Transverse colon (tissue), 4 donors: ENCODE measurements around the gene MYH14. TPM values are rescaled to one million over a fixed set of nuclear protein-coding genes. Genes with fewer than 3 reads are reported as not detected.

Source experiments
- DNase-seq: peaks from one replicate; pipeline ENCODE4 v3.0.0-alpha.2; 2019
- H3K27ac ChIP-seq, 4 donors: fragments of 200-600 bp; sonication (generic); 2 replicates each; pipeline ENCODE4 v1.5.1; 2016 to 2018; ENCODE audit warnings: inconsistent platforms in 4 of 4
- H3K27me3 ChIP-seq: fragments of 200-600 bp; sonication (generic); 2 replicates; pipeline ENCODE4 v1.5.1; 2017; ENCODE audit warnings: inconsistent platforms
- H3K36me3 ChIP-seq, 4 donors: fragments of 200-600 bp; sonication (generic); 2 replicates each; pipeline ENCODE4 v1.5.1; 2017 to 2019; ENCODE audit warnings: inconsistent platforms in 4 of 4
- H3K4me1 ChIP-seq, 4 donors: fragments of 200-600 bp; sonication (generic); 2 replicates each; pipeline ENCODE4 v1.5.1; 2017 to 2020; ENCODE audit warnings: inconsistent platforms in 4 of 4
- H3K4me3 ChIP-seq, 4 donors: fragments of 200-600 bp; sonication (generic); 1 replicate in 1 of 4; 2 replicates in 3 of 4; pipeline versions ENCODE4 v1.5.1 to v1.6.1; 2017 to 2019; ENCODE audit warnings: inconsistent platforms in 4 of 4
- H3K9me3 ChIP-seq, 2 donors: fragments of 200-600 bp; sonication (generic); 2 replicates each; pipeline ENCODE4 v1.5.1; 2017 to 2019; ENCODE audit warnings: inconsistent platforms in 2 of 2
- EP300 ChIP-seq: sonication (generic); formaldehyde crosslinking; IDR thresholded peaks from one replicate; pipeline ENCODE4 v1.6.1; 2017; ENCODE audit warnings: antibody characterized with exemption, low read depth
- POLR2A ChIP-seq: fragments of 450-650 bp; IDR thresholded peaks from one replicate; pipeline ENCODE4 v1.6.1; 2016; ENCODE audit warnings: antibody characterized with exemption, mild to moderate bottlenecking, moderate library complexity
- POLR2AphosphoS5 ChIP-seq, 3 donors: sonication (generic); formaldehyde crosslinking; IDR thresholded peaks; one replicate each; pipeline ENCODE4 v1.6.1; 2016; ENCODE audit warnings: antibody characterized with exemption in 3 of 3
- WGBS, 2 donors: methylation state at CpG; one replicate each; pipeline ENCODE4 v1.1.5; 2018; ENCODE audit warnings: low coverage in 1 of 2; 5-methylcytosine and 5-hydroxymethylcytosine counted together
- in situ Hi-C, 4 donors: fragments of 200-750 bp; cut with MboI; loops; one replicate each; pipeline versions ENCODE4 v1.15.0 to v1.15.1; 2017; ENCODE audit warnings: low sequenced_read_pairs in 3 of 4, low pct_ligation_motif_present in 1 of 4, low pct_unique_long_range_greater_than_20kb in 1 of 4
- intact Hi-C: fragments of 100-400 bp; cut with DNase I; formaldehyde crosslinking; loops from one replicate; pipeline ENCODE4 v1.15.1; 2023; ENCODE audit warnings: low total_unique reads
- total RNA-seq, 4 donors: library from RNA; depleted of rRNA; stranded (reverse); fragments of >200 nt; gene quantifications; one replicate each; pipeline ENCODE4 v1.1.0, GENCODE V29; 2016
- TF ChIP-seq, protein P1 (sequence below), 5 experiments: fragments of 200-600 bp in 3 of 5; fragments of 450-650 bp in 2 of 5; sonication (generic) in 3 of 5; IDR thresholded peaks; 1 replicate in 2 of 5; 2 replicates in 3 of 5; pipeline ENCODE4 v1.5.1; 2016 to 2017; ENCODE audit warnings: antibody characterized with exemption in 5 of 5, inconsistent platforms in 3 of 5, mild to moderate bottlenecking in 2 of 5, moderate library complexity in 1 of 5

The MYH14 gene
- total RNA-seq, 4 donors from 2014 or later, result 321 to 814 (median 393) TPM

DNA sequence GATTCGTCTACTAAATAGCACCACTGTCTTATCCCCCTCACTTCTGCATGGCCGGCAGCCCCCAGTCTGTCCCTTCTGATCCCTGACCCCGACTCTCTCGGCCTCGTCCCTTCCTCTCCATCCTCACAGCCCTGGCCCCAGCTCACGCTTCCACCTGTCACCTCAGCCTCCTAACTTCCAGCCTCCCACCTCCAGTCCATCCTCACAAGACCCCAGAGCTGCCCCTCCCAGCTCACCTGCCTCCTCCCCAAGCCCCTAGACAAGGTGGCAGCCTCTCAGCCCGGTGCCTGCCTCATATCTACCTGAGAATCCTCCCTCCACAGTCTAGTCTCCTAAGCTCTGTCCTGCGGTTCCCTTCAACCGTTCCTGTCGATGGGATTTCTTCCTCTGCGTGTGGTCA lies 115.7 kb downstream of the MYH14 start:
- H3K4me1 ChIP-seq, result no peaks in the 10 kb centered on the region
- TF ChIP-seq, protein P1, sequence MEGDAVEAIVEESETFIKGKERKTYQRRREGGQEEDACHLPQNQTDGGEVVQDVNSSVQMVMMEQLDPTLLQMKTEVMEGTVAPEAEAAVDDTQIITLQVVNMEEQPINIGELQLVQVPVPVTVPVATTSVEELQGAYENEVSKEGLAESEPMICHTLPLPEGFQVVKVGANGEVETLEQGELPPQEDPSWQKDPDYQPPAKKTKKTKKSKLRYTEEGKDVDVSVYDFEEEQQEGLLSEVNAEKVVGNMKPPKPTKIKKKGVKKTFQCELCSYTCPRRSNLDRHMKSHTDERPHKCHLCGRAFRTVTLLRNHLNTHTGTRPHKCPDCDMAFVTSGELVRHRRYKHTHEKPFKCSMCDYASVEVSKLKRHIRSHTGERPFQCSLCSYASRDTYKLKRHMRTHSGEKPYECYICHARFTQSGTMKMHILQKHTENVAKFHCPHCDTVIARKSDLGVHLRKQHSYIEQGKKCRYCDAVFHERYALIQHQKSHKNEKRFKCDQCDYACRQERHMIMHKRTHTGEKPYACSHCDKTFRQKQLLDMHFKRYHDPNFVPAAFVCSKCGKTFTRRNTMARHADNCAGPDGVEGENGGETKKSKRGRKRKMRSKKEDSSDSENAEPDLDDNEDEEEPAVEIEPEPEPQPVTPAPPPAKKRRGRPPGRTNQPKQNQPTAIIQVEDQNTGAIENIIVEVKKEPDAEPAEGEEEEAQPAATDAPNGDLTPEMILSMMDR (IDR thresholded peaks at IDR 0.05), result no peak
- no peak for TF ChIP-seq POLR2A
- no peak for TF ChIP-seq POLR2AphosphoS5 (IDR thresholded peaks at IDR 0.05)
- no peak for TF ChIP-seq EP300
- no peaks in the 10 kb centered on the region for H3K36me3 ChIP-seq
- in situ Hi-C loops, result no loop called here
- no peak overlapping the region for H3K4me3 ChIP-seq
- no peak overlapping the region for H3K27ac ChIP-seq
- no peaks in the 10 kb centered on the region for H3K9me3 ChIP-seq
- DNase-seq, result no peak
- H3K27me3 ChIP-seq, result peaks cover 28% of the 10 kb centered on the region
- WGBS, 2 donors, result 86 to 89% methylated on average over 8 to 11 of the region's 11 CpGs
- intact Hi-C loops, result no loop called here

DNA sequence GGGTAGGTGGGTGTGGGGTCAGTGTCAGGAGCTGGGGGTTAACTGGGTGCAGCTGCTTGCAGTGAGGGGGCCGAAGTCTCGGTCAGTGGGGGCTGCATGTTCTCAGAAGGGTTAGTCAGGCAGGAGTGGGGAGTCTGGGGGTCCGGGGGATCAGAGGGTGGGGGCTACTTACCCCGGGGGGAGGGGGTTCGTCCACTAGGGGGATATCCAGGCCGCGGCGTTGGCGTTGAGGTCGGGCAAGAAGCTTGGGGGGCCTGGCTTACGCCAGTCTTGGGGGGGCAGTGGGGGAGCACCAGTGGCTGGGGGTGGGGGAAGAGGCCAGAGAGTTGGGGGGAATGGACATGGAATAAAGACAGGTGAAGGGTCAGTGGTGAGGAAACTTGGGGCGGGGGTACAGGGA lies 116.6 kb downstream of the MYH14 start:
- Histone ChIP-seq H3K27me3 (peaks cover 19% of the 10 kb centered on the region), H3K4me3 (no peak overlapping the region), H3K9me3 (no peaks in the 10 kb centered on the region), H3K36me3 (no peaks in the 10 kb centered on the region), H3K27ac (no peak overlapping the region), H3K4me1 (no peaks in the 10 kb centered on the region)
- DNase-seq, result no peak
- WGBS, 2 donors, result 90% methylated on average over 9 of the region's 12 CpGs; no CpG with 5 or more reads in 1 of the 2 donors
- intact Hi-C loops (no loop called here), in situ Hi-C loops (no loop called here)
- TF ChIP-seq, protein P1 (IDR thresholded peaks at IDR 0.05), result no peak
- TF ChIP-seq POLR2AphosphoS5 (IDR thresholded peaks at IDR 0.05), result no peak
- TF ChIP-seq EP300, result no peak
- no peak for TF ChIP-seq POLR2A

DNA sequence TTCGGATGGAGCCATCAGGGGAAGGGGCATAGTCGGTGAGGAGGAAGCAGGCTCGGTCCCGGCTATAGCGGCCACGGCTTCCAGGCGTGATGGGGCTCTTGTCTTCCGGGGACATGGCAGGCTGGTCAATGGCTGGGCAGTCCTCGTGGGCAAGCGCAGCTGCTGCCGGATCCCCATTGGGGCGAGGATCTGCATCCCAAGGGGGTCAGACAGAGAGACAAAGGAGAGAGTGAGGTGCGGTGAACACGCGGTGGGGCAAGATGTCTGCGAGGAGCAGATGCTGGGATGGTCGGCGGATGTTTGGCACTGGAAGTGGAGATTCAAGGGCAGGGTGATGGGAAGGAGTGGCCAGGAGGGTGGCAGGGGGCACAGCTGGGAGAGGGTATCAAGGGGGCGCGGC lies 117.2 kb downstream of the MYH14 start:
- Histone ChIP-seq H3K27me3 (peaks cover 15% of the 10 kb centered on the region), H3K4me1 (peaks cover 0 to under 1% (median 0%) of the 10 kb centered on the region in 4 donors), H3K27ac (no peak overlapping the region), H3K36me3 (no peaks in the 10 kb centered on the region), H3K4me3 (no peak overlapping the region), H3K9me3 (no peaks in the 10 kb centered on the region)
- 86 to 100% methylated on average over 4 to 20 of the region's 20 CpGs for WGBS, 2 donors
- no peak for DNase-seq
- TF ChIP-seq EP300, result no peak
- TF ChIP-seq, protein P1 (IDR thresholded peaks at IDR 0.05), result no peak
- in situ Hi-C loops (no loop called here), intact Hi-C loops (no loop called here)

DNA sequence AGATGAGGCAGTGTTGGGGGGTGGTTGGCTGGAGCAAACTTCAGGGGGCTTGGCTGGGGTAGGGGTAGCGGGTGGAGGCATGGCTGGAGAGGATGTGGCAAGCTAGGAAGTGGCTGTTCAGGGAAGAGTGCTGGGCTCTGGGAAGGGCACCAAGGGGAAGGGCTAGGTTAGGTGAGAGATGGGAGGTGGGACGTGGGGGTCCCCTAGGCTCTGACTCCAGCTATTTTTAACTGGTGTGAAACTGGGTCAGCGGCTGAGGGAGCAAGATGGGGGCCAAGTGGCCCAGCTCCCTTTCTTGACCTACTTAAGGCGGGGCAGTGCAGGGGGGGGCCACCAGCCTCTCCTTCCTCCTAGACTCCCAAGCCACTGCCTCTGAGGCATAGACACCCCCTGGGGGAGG lies 118.4 kb downstream of the MYH14 start:
- H3K9me3 ChIP-seq, result no peaks in the 10 kb centered on the region
- no peak for DNase-seq
- 78% methylated on average over 4 of the region's 4 CpGs; no CpG with 5 or more reads in 1 of the 2 donors for WGBS, 2 donors
- peaks cover 16% of the 10 kb centered on the region for H3K27me3 ChIP-seq
- no peak overlapping the region for H3K4me3 ChIP-seq
- in situ Hi-C loops, result no loop called here
- intact Hi-C loops, result no loop called here
- peaks cover 3 to 9% (median 6%) of the 10 kb centered on the region in 4 donors for H3K4me1 ChIP-seq
- TF ChIP-seq EP300, result no peak
- TF ChIP-seq POLR2AphosphoS5 (IDR thresholded peaks at IDR 0.05), result no peak
- TF ChIP-seq, protein P1 (IDR thresholded peaks at IDR 0.05), result no peak
- TF ChIP-seq POLR2A, result no peak
- H3K36me3 ChIP-seq, result no peaks in the 10 kb centered on the region
- H3K27ac ChIP-seq, result no peak overlapping the region
